HAP-1 (cell line): ENCODE results near the gene STON2.

Source experiments
- DNase-seq, 2 experiments: peaks; one replicate each; pipeline ENCODE4 v3.0.0-alpha.2; 2016 to 2020; ENCODE audit warnings: low spot score in 2 of 2
- H3K27me3 ChIP-seq: fragments of 250-450 bp; sonication (Bioruptor Pico); 2 replicates; pipeline ENCODE4 v1.5.1; 2020; ENCODE audit warnings: low read depth, mild to moderate bottlenecking, moderate library complexity
- H3K36me3 ChIP-seq: fragments of 250-450 bp; sonication (Bioruptor Pico); replicated peaks from 2 replicates; pipeline ENCODE4 v1.5.1; 2020; ENCODE audit warnings: mild to moderate bottlenecking
- H3K4me1 ChIP-seq: fragments of 250-450 bp; sonication (Bioruptor Pico); 2 replicates; pipeline ENCODE4 v1.5.1; 2020; ENCODE audit warnings: mild to moderate bottlenecking
- H3K4me3 ChIP-seq: fragments of 250-450 bp; sonication (Bioruptor Pico); 2 replicates; pipeline ENCODE4 v1.5.1; 2020; ENCODE audit warnings: mild to moderate bottlenecking, moderate library complexity
- H3K9me3 ChIP-seq: fragments of 250-450 bp; sonication (Bioruptor Pico); 2 replicates; pipeline ENCODE4 v1.5.1; 2020; ENCODE audit warnings: mild to moderate bottlenecking, moderate library complexity
- in situ Hi-C: fragments of 300-500 bp; cut with MboI; formaldehyde crosslinking; loops from 3 replicates; pipeline ENCODE4 v1.14.3; 2020; ENCODE audit warnings: low sequenced_read_pairs, inconsistent platforms, mixed read lengths

The STON2 gene, protein sequence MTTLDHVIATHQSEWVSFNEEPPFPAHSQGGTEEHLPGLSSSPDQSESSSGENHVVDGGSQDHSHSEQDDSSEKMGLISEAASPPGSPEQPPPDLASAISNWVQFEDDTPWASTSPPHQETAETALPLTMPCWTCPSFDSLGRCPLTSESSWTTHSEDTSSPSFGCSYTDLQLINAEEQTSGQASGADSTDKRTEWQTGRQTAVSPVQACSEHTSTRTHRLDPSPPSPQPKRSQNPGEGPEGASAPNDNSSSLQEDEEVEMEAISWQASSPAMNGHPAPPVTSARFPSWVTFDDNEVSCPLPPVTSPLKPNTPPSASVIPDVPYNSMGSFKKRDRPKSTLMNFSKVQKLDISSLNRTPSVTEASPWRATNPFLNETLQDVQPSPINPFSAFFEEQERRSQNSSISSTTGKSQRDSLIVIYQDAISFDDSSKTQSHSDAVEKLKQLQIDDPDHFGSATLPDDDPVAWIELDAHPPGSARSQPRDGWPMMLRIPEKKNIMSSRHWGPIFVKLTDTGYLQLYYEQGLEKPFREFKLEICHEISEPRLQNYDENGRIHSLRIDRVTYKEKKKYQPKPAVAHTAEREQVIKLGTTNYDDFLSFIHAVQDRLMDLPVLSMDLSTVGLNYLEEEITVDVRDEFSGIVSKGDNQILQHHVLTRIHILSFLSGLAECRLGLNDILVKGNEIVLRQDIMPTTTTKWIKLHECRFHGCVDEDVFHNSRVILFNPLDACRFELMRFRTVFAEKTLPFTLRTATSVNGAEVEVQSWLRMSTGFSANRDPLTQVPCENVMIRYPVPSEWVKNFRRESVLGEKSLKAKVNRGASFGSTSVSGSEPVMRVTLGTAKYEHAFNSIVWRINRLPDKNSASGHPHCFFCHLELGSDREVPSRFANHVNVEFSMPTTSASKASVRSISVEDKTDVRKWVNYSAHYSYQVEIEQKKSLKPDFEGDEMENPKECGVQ

DNA sequence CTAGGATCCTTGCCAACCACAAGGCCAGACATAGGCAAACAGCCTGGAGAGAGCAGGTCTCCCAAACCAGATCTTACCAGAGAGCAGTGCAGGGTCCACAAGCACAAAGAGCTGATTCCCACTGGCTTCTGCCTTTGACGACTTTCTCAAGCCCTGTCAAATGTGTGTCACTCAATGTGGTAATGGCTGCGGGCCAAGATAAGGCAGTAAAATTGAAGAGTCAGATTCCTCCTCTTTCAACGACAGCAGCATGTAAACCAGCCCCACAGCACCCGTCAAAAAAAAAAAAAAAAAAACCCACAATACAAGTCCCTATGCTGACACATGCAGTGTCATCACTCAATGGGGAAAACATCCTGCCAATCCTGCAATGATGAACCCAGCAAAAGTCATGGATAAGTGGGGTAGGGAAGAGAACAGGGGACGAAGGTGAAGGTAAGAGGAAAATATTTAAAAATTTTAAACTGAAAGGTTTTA lies at the start of gene STON2:
STON2 (minus strand) TSS at position 123 of the 477 bp plus-strand sequence. CDS start 1,942 bp downstream, outside the sequence.
- Histone ChIP-seq H3K27me3 (no peaks in the 10 kb centered on the region), H3K4me1 (peaks cover 34% of the 10 kb centered on the region), H3K9me3 (no peaks in the 10 kb centered on the region), H3K4me3 (no peak within 1 kb of the TSS), H3K36me3 (peaks cover 13% of the 10 kb centered on the region)
- in situ Hi-C loops, result no loop called here
- DNase-seq, result peak; percentile 60 to 71

DNA sequence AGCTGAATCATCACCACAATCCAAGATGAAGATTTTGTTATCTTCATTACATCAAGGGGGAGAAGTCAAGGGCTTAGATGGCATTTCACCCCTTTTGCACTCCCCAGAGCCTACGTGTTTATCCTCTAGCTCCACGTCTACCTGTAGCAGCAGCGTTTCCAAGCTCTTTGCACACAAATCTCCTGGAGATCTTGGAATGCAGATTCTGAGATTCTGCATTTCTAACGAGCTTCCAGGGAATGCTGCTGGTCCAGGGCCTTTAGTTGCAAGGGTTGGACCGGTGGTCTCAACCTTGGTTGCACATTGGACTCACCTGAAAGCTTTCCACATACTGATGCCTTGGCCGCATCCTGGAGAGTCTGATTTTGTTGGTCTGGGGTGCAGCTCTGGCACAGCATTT lies 49.5 kb upstream of the STON2 start:
- peaks cover 4% of the 10 kb centered on the region for H3K4me1 ChIP-seq
- in situ Hi-C loops, result no loop called here
- no peak overlapping the region for H3K4me3 ChIP-seq

DNA sequence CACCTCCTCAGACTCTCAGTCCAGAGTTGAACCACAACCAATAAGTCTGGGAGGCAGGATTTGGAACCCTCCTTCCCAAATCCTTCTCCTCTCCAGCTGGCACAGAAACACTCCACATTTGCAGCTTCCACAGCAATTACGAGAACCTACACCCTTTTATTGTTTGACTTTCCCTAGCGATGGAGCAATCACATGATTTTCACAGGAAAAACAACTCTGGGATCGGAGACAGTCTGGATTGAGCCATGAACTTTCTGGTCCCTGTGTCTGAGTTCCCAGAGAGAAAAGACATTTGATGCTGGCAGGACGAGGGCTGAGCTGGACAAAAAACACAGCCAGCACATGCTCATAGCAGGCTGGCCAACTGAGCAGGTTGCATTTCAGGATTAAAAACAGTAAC lies 49.0 kb upstream of the STON2 start:
- no peaks in the 10 kb centered on the region for H3K27me3 ChIP-seq
- in situ Hi-C loops, result no loop called here
- no peaks in the 10 kb centered on the region for H3K36me3 ChIP-seq
- DNase-seq, result no peak
- H3K4me1 ChIP-seq, result peaks cover 4% of the 10 kb centered on the region
- H3K4me3 ChIP-seq, result no peak overlapping the region
- H3K9me3 ChIP-seq, result no peaks in the 10 kb centered on the region

More for the DNA sequence above, 49.5 kb upstream of the STON2 start:
- Histone ChIP-seq H3K9me3 (no peaks in the 10 kb centered on the region), H3K27me3 (no peaks in the 10 kb centered on the region), H3K36me3 (no peaks in the 10 kb centered on the region)
- DNase-seq, result no peak

DNA sequence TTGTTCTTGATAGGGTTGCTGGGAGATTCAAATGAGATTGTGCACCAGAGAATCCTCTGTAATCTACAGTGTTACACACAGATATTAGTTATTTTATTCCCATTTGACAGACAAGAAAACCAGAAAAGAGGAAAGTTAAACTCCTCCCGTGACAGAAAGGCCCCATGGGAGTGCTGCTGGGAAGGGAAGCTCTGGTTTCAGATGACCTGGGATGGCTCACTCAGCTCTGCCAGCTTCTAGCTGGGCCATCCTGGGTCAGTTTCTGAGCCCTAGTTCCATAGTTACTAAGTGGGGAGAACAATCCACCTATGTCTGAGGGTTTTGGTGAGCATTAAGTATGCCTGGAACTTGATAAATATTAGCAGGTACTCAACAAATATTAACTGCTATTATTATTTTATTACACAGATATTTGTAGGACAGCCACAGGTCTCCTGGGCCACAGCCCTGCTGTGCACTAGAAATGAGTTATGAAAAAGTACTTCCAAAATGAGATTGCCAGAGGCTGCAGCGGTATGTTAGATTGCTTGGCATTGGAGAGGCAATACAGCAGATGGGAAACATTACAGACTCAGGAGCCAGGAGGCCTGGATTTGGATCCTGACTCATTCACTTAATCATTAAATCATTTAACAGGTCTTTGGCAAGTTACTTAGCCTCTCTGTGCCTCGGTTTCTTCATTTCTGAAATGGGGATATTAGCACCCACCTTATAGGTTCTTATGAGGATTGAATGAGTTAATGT lies 47.1 kb upstream of the STON2 start:
- Histone ChIP-seq H3K9me3 (no peaks in the 10 kb centered on the region), H3K4me3 (no peak overlapping the region), H3K36me3 (no peaks in the 10 kb centered on the region), H3K4me1 (no peaks in the 10 kb centered on the region), H3K27me3 (peaks cover 4% of the 10 kb centered on the region; the same call in 1 of the 2 replicates)
- DNase-seq, result no peak
- in situ Hi-C loops, result no loop called here

DNA sequence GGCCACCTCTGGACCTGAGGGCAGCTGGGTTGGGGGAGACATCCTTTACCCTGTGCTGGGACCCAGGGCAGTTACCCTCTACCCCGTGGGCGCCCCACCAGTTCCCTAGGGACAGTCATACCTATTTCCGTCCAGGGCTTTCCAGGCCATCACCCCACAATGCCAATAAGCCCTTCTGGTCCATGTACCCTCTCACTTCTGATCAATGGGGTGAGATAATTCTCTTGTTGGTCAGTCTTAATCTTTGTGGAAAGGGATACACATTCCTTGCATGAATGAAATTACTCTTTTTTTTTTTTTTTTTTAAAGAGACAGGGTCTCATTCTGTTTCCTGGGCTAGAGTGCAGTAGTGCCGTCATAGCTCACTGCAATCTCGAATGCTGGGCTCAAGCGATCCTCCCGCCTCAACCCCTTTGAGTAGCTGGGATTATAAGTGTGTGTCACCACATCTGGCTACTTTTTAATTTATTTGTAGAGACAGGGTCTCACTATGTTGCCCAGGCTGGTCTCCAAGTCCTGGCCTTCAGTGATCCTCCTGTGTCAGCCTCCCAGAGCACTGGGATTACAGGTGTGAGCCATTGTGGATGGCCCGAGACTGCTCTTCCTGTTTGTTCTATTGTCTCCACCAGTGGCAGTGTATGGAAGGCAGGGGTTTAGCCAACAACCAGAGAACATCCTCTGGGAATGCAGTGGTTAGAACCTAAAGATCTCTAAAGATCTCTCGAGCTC lies 46.3 kb upstream of the STON2 start:
- Histone ChIP-seq H3K4me1 (no peaks in the 10 kb centered on the region), H3K9me3 (no peaks in the 10 kb centered on the region), H3K27me3 (peaks cover 4% of the 10 kb centered on the region; the same call in 1 of the 2 replicates), H3K36me3 (no peaks in the 10 kb centered on the region), H3K4me3 (no peak overlapping the region)
- no peak for DNase-seq
- in situ Hi-C loops, result no loop called here

DNA sequence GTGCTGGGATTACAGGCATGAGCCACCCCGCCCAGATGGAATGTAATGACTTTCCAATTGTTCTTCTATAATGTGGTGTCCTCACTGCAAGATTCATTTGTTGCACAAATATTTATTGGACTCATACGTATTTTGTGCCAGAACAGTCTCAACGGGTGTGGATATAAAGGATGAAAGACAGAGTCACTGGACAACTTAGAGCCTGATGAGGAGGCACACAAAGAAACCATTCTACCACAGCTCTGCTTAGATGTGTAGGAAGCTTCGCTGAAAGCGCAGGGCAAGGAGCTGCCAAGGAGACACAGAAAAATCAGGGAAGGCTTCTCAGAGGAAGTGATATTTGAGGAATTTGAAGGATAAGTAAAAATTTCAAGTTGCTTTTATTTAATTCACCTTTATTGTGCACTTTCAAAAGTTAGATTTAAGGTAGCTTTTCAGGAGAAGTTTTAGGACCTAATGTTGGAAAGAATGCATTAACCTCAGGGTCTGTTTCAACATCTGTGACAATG lies 41.6 kb upstream of the STON2 start:
- H3K4me1 ChIP-seq, result peaks cover 3% of the 10 kb centered on the region
- in situ Hi-C loops, result no loop called here
- no peaks in the 10 kb centered on the region for H3K9me3 ChIP-seq
- DNase-seq, result no peak
- no peaks in the 10 kb centered on the region for H3K36me3 ChIP-seq
- H3K4me3 ChIP-seq, result no peak overlapping the region
- peaks cover 8% of the 10 kb centered on the region; the same call in 1 of the 2 replicates for H3K27me3 ChIP-seq

DNA sequence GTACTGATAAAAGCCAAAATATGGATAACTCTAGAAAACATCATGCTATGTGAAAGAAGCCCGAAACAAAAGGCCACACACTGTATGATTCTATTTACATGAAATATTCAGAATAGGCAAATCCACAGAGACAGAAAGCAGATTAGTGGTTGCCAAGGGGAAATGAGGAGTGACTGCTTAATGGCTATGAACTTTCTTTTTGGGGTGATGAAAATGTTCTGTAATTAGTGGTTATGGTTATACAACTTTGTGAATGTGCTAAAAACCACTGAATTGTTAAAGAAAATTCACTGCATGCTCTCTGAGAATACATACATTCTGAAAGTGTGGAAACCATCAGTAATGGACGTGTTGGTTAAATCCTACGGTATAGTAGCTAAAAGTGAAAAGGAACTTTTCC lies 39.9 kb upstream of the STON2 start:
- no peak overlapping the region for H3K4me3 ChIP-seq
- H3K36me3 ChIP-seq, result no peaks in the 10 kb centered on the region
- peaks cover 8% of the 10 kb centered on the region; the same call in 1 of the 2 replicates for H3K27me3 ChIP-seq
- peaks cover 6% of the 10 kb centered on the region for H3K4me1 ChIP-seq
- H3K9me3 ChIP-seq, result no peaks in the 10 kb centered on the region
- no peak for DNase-seq
- in situ Hi-C loops, result no loop called here

DNA sequence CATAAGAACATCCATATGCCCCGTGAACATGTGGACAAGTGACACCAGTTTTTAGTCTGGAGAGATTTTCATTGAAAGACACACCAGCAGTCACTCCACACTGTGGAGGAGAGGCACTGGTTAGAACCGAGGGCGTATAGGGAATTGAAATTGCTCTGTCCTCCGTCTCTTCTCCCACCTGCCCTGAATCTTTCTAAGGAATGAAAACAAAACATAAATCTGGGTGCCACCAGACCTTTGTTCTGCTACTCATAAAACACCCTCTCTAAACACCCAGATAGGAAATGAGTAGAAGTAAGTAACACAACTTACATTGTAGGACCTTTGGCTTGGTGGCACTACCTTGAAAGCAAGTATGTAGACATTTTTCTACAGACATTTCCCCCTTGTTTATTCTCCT lies 37.1 kb upstream of the STON2 start:
- no peak for DNase-seq
- Histone ChIP-seq H3K36me3 (no peaks in the 10 kb centered on the region), H3K27me3 (peaks cover 4% of the 10 kb centered on the region; the same call in 1 of the 2 replicates), H3K4me3 (no peak overlapping the region), H3K9me3 (no peaks in the 10 kb centered on the region), H3K4me1 (peaks cover 16% of the 10 kb centered on the region)
- in situ Hi-C loops, result no loop called here

DNA sequence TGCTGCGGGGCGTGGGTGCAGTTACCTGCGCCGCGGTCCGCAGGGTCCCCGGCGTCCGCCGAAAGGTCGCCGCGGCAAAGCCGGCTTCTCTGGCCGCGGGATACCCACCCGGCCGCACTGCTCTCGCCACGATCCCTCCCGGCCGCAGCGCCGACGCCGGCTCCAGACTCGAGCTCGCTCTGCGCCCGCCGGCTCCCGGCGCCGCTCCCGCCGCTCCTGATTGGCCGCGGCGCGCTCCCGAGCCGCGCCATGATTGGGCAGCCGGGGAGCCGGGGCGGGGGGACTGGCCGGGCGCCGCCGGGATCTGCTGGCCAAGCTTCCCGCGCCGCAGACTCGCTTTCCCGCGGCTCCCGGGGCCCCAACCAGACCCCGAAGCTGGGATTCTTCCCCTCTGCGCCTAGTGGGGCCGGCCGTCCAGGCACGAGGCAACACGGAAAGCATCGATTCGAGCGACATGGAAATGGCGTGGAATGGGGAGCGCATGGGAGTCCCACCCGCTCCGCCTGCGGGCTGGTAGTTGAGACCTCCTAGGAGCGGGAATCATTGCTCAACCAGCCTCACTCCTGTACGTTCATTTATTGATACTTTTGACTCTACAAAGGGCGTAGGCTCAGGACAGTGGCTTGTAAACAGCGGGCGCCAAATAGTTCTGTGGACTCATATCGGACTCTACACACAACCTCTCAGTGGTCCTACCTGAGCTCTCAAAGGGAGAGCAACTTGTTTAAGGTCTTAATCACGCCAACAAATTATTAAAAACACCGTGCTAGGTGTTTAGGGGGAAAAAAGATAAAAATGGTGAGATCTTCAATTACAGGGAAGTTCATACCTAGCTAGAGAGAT lies 36.4 kb upstream of the STON2 start:
- Histone ChIP-seq H3K9me3 (no peaks in the 10 kb centered on the region), H3K36me3 (no peaks in the 10 kb centered on the region), H3K4me3 (peak overlapping the region; percentile 62), H3K4me1 (peaks cover 16% of the 10 kb centered on the region), H3K27me3 (peaks cover 4% of the 10 kb centered on the region; the same call in 1 of the 2 replicates)
- in situ Hi-C loops, result no loop called here
- DNase-seq, result peak; percentile 77 to 88

DNA sequence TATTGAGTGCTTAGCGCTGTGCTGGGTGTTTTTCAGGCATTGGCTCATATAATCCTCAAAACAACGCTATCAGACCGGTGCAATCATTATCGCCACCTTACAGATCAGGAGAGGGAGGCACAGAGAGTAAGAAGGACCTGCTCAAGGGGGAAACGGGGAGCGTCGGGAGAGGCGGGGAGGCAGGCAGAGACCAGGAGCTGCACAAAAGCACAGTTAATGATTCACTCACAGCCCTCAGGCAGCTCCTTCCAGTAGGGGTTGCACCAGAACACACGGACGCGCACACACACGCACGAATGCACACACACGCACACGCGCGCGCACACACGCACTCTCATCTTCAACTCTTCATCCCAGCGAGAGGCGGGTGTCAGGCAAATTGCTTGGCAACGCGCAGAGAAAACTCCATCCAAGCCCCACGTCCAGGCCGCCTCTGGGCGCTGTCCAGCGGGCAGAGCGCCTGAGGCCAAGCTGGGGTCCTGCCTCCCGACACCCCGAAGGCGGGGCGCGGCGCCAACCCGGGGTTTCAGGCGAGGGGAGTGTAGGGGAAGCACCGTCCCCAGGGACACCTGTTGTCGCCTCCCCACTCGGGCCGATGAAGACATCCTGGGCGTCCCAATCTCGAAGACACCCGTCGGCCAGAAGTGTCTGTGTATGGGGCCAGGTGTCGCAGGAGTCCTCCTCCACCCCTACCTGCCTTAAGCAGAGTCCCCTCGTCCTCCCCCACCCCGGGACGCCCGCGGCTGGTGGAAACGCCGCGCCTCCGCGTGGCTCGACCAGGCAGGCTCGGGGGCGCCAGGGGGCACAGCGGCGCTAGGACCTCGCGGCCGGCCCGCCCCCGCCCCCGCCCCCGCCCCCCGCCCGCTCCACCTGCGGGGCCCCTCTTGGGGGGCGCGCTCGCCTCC lies 35.5 kb upstream of the STON2 start:
- Histone ChIP-seq H3K27me3 (peaks cover 4% of the 10 kb centered on the region; the same call in 1 of the 2 replicates), H3K36me3 (no peaks in the 10 kb centered on the region), H3K4me1 (peaks cover 16% of the 10 kb centered on the region), H3K9me3 (no peaks in the 10 kb centered on the region), H3K4me3 (peak overlapping the region; percentile 62)
- peak; percentile 45 to 63 for DNase-seq
- in situ Hi-C loops, result no loop called here

DNA sequence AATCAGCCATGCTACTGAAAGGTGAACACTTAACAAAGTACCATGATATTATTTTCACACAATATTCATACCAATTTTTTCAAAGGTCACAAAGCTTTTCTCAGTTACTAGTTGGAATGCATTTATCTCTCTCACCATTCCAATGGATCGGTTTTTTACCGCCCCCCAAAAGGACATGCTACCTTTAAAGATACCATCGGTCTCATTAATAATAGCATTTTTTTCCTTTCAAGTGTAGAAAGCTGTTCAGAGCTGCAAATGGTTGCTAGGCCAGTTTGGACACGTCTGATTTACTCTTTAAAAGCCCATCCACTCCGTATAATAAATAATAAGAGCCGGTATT lies 34.9 kb upstream of the STON2 start:
- DNase-seq, result no peak
- Histone ChIP-seq H3K27me3 (peaks cover 2% of the 10 kb centered on the region; the same call in 1 of the 2 replicates), H3K36me3 (no peaks in the 10 kb centered on the region), H3K4me1 (peaks cover 16% of the 10 kb centered on the region), H3K4me3 (peak overlapping the region; percentile 62), H3K9me3 (no peaks in the 10 kb centered on the region)
- in situ Hi-C loops, result no loop called here
